IMR-90 (cell line): ENCODE measurements around the gene DLGAP3. TPM values are rescaled to one million over a fixed set of nuclear protein-coding genes. Genes with fewer than 3 reads are reported as not detected.

Experiments used
- ATAC-seq: fragments of 200-7000 bp; cut with Tn5 transposase; 2 replicates; pipeline ENCODE4 v1.9.1; 2020; ENCODE audit warnings: low read depth, mild to moderate bottlenecking, moderate library complexity
- BruUV-seq: library from RNA; stranded (reverse); fragments of 400-500 nt; replicated peaks from 2 replicates; lab custom pipeline; 2021; lab: Mats Ljungman, UMichigan
- CTCF ChIA-PET: fragments of 300-600 bp; formaldehyde crosslinking; extraction: SDS; loops from one replicate; lab custom pipeline; 2021; ENCODE audit warnings: antibody characterized with exemption; lab: Yijun Ruan, JAX
- POLR2A ChIA-PET: fragments of 300-600 bp; sonication (Branson Sonifier 250); formaldehyde crosslinking; loops from one replicate; lab custom pipeline; 2022; ENCODE audit warnings: antibody characterized with exemption; ENCODE audit not compliant: unreplicated experiment; lab: Charles Lee
- DNase-seq: peaks from one replicate; pipeline ENCODE4 v3.0.0; 2013
- H2AFZ ChIP-seq: replicated peaks from 2 replicates; pipeline ENCODE3; 2013; ENCODE audit warnings: low read length, mild to moderate bottlenecking; ENCODE audit not compliant: poor library complexity
- H2AK5ac ChIP-seq: 2 replicates; pipeline ENCODE4 v1.6.1; 2013; ENCODE audit warnings: low read depth, low read length, inconsistent platforms
- H2AK9ac ChIP-seq: replicated peaks from 2 replicates; pipeline ENCODE3; 2013; ENCODE audit warnings: mild to moderate bottlenecking, low read depth, low read length, moderate library complexity; ENCODE audit not compliant: poor library complexity
- H2BK120ac ChIP-seq: 2 replicates; pipeline ENCODE4 v1.6.1; 2013; ENCODE audit warnings: low read depth, low read length, inconsistent platforms
- H2BK15ac ChIP-seq: 3 replicates; pipeline ENCODE4 v1.6.1; 2013; ENCODE audit warnings: low read depth, low read length, inconsistent platforms
- H2BK20ac ChIP-seq: 2 replicates; pipeline ENCODE4 v1.6.1; 2013; ENCODE audit warnings: low read depth, mild to moderate bottlenecking, inconsistent platforms, low read length, moderate library complexity
- H2BK5ac ChIP-seq: 2 replicates; pipeline ENCODE4 v1.6.1; 2013; ENCODE audit warnings: mild to moderate bottlenecking, low read depth, low read length, inconsistent platforms; ENCODE audit not compliant: poor library complexity, severe bottlenecking
- H3K14ac ChIP-seq: replicated peaks from 2 replicates; pipeline ENCODE4 v1.6.1; 2013; ENCODE audit warnings: low read depth, low read length, inconsistent platforms
- H3K18ac ChIP-seq: 2 replicates; pipeline ENCODE4 v1.6.1; 2013; ENCODE audit warnings: low read depth, low read length, control low read depth
- H3K23ac ChIP-seq: 2 replicates; pipeline ENCODE4 v1.6.1; 2013; ENCODE audit warnings: low read depth, low read length, inconsistent platforms
- H3K27ac ChIP-seq: 2 replicates; pipeline ENCODE4 v1.5.1; 2013; ENCODE audit warnings: mild to moderate bottlenecking, control low read depth, low read length; ENCODE audit not compliant: insufficient read depth
- H3K27me3 ChIP-seq: 2 replicates; pipeline ENCODE4 v1.6.1; 2013; ENCODE audit warnings: low read length; ENCODE audit not compliant: control insufficient read depth, insufficient read depth
- H3K36me3 ChIP-seq: 2 replicates; pipeline ENCODE4 v1.6.1; 2013; ENCODE audit warnings: low read length, mixed read lengths; ENCODE audit not compliant: control insufficient read depth, insufficient read depth
- H3K4ac ChIP-seq: 2 replicates; pipeline ENCODE4 v1.6.1; 2013; ENCODE audit warnings: low read depth, low read length, inconsistent platforms
- H3K4me1 ChIP-seq: 2 replicates; pipeline ENCODE4 v1.6.1; 2013; ENCODE audit warnings: low read length, mixed read lengths; ENCODE audit not compliant: control insufficient read depth, insufficient read depth
- H3K4me2 ChIP-seq: 2 replicates; pipeline ENCODE4 v1.6.1; 2013; ENCODE audit warnings: low read depth, mild to moderate bottlenecking, control low read depth, low read length, moderate library complexity
- H3K4me3 ChIP-seq: 2 replicates; pipeline ENCODE4 v1.5.1; 2013; ENCODE audit warnings: low read depth, mild to moderate bottlenecking, control low read depth, low read length, moderate library complexity; ENCODE audit not compliant: insufficient read depth
- H3K56ac ChIP-seq: 2 replicates; pipeline ENCODE4 v1.6.1; 2013; ENCODE audit warnings: low read length, inconsistent platforms; ENCODE audit not compliant: insufficient read depth; ENCODE audit errors: extremely low read depth
- H3K79me1 ChIP-seq, 2 experiments: 2 replicates each; pipeline ENCODE4 v1.6.1; 2013; ENCODE audit warnings: low read length in 2 of 2, inconsistent platforms in 1 of 2, low read depth in 1 of 2
- H3K9ac ChIP-seq: 2 replicates; pipeline ENCODE4 v1.6.1; 2013; ENCODE audit warnings: low read depth, low read length, control low read depth
- H3K9me1 ChIP-seq: 2 replicates; pipeline ENCODE4 v1.6.1; 2013; ENCODE audit warnings: low read length, inconsistent platforms; ENCODE audit not compliant: insufficient read depth
- H3K9me3 ChIP-seq: 2 replicates; pipeline ENCODE4 v1.6.1; 2013; ENCODE audit warnings: low read length; ENCODE audit not compliant: control insufficient read depth, insufficient read depth
- H4K20me1 ChIP-seq: 2 replicates; pipeline ENCODE4 v1.6.1; 2013; ENCODE audit warnings: low read length, inconsistent platforms; ENCODE audit not compliant: insufficient read depth
- H4K5ac ChIP-seq: 2 replicates; pipeline ENCODE4 v1.6.1; 2013; ENCODE audit warnings: mild to moderate bottlenecking, low read depth, low read length, control low read depth
- H4K8ac ChIP-seq, 2 experiments: 2 replicates each; pipeline ENCODE4 v1.6.1; 2013; ENCODE audit warnings: low read depth in 2 of 2, low read length in 2 of 2, control low read depth in 1 of 2, inconsistent platforms in 1 of 2
- H4K91ac ChIP-seq: 2 replicates; pipeline ENCODE4 v1.6.1; 2013; ENCODE audit warnings: low read depth, low read length, inconsistent platforms; ENCODE audit not compliant: insufficient read depth
- BHLHE40 ChIP-seq: fragments of 150-350 bp; IDR thresholded peaks from 2 replicates; pipeline ENCODE4 v1.6.1; 2016; ENCODE audit warnings: mild to moderate bottlenecking, low read depth, low read length
- FOS ChIP-seq: fragments of 150-350 bp; IDR thresholded peaks from 2 replicates; pipeline ENCODE4 v1.6.1; 2016; ENCODE audit warnings: low read depth, low read length
- MAFK ChIP-seq: IDR thresholded peaks from 2 replicates; pipeline ENCODE4 v1.6.1; 2012; ENCODE audit warnings: low read depth, low read length, improper control_type of control experiment
- MXI1 ChIP-seq: IDR thresholded peaks from 2 replicates; pipeline ENCODE4 v1.6.1; 2012; ENCODE audit warnings: low read depth, mild to moderate bottlenecking, low read length, moderate library complexity, borderline replicate concordance
- NFE2L2 ChIP-seq: fragments of 150-350 bp; IDR thresholded peaks from 2 replicates; pipeline ENCODE4 v1.6.1; 2016; ENCODE audit warnings: low read depth, mild to moderate bottlenecking, low read length
- POLR2A ChIP-seq: IDR thresholded peaks from 2 replicates; pipeline ENCODE4 v1.6.1; 2012; ENCODE audit warnings: mild to moderate bottlenecking, low read depth, low read length
- RAD21 ChIP-seq: IDR thresholded peaks from 2 replicates; pipeline ENCODE4 v1.6.1; 2012; ENCODE audit warnings: low read length, improper control_type of control experiment
- RCOR1 ChIP-seq: IDR thresholded peaks from 2 replicates; pipeline ENCODE4 v1.6.1; 2012; ENCODE audit warnings: mild to moderate bottlenecking, low read length, improper control_type of control experiment; ENCODE audit not compliant: insufficient replicate concordance
- RFX5 ChIP-seq: IDR thresholded peaks from 2 replicates; pipeline ENCODE4 v1.8.0; 2012; ENCODE audit warnings: low read depth, mild to moderate bottlenecking, low read length, moderate library complexity
- SMC3 ChIP-seq: fragments of 150-350 bp; IDR thresholded peaks from 2 replicates; pipeline ENCODE4 v1.6.1; 2016; ENCODE audit warnings: low read depth, mild to moderate bottlenecking, antibody characterized with exemption, low read length, moderate library complexity
- WGBS, 2 experiments: methylation state at CpG; one replicate each; pipeline versions ENCODE4 v1.1.5 to v1.1.7; 2013; ENCODE audit warnings: missing lambda C conversion rate in 2 of 2; ENCODE audit not compliant: insufficient read length in 1 of 2; ENCODE audit errors: extremely low coverage in 2 of 2; 5-methylcytosine and 5-hydroxymethylcytosine counted together
- dilution Hi-C: fragments of 300-500 bp; cut with HindIII; formaldehyde crosslinking; loops from one replicate; pipeline ENCODE4 v1.14.3; 2018; ENCODE audit warnings: low sequenced_read_pairs; ENCODE audit not compliant: unreplicated experiment
- in situ Hi-C: fragments of 300-500 bp; cut with MboI; formaldehyde crosslinking; loops from 3 replicates; pipeline ENCODE4 v1.14.3; 2019; ENCODE audit warnings: low sequenced_read_pairs, inconsistent platforms, mixed read lengths
- intact Hi-C: fragments of 100-400 bp; cut with micrococcal nuclease; formaldehyde crosslinking; loops from 2 replicates; pipeline ENCODE4 v1.10.0; 2022
- polyA plus RNA-seq, 3 experiments: library from polyadenylated mRNA; depleted of rRNA; stranded (reverse); fragments of >200 nt; gene quantifications; 2 replicates each; pipeline ENCODE4 v1.2.3, GENCODE V29; 2012; ENCODE audit warnings: low replicate concordance in 1 of 3
- total RNA-seq: library from RNA; depleted of rRNA; stranded (reverse); fragments of >200 nt; gene quantifications from 2 replicates; pipeline ENCODE4 v1.2.3, GENCODE V29; 2012
- TF ChIP-seq, protein P1 (sequence below): fragments of 150-350 bp; IDR thresholded peaks from 2 replicates; pipeline ENCODE4 v1.6.1; 2017; ENCODE audit warnings: mild to moderate bottlenecking, antibody characterized with exemption, low read length, low read depth
- TF ChIP-seq, protein P2 (sequence below): conservative IDR thresholded peaks from 2 replicates; pipeline ENCODE4 v1.5.1; 2012; ENCODE audit warnings: mild to moderate bottlenecking, low read depth, low read length, improper control_type of control experiment

The DLGAP3 gene
- total and polyA plus RNA-seq, 2 of the 4 experiments (the other 2 are of a cell fraction) = 0.02 TPM; not detected in 1

DNA sequence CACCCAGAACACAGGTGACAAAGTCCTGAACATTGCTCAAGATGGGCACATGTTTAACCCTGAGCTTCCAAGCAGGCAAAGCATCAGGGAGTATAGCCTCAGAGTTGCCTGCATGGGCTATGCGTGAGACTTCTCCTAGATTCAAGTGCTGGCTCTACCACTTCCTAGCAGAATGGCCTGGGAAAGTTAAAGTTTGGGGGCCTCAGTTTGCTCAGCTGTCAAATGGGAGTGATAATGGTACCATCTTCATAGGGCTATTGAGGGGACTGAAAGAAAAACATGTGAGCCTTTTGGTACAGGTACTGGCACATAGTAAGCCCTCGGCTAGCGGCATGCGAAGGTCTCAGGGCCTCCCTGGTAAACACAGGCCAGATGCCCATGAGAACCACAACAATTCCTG is 41.9 kb downstream of the DLGAP3 start:
- no peak overlapping the region for H2BK5ac ChIP-seq
- H3K14ac ChIP-seq = no peak overlapping the region
- BruUV-seq = no TSS peak
- H3K9me3 ChIP-seq = no peaks in the 10 kb centered on the region
- peaks cover 25% of the 10 kb centered on the region for H3K27me3 ChIP-seq
- no peak overlapping the region for H3K56ac ChIP-seq
- no peak overlapping the region for H4K8ac ChIP-seq
- no peak for DNase-seq
- H2AK5ac ChIP-seq = no peak overlapping the region
- no peak overlapping the region for H2BK20ac ChIP-seq
- no peaks in the 10 kb centered on the region for H3K4me1 ChIP-seq
- no peak overlapping the region for H4K91ac ChIP-seq
- in situ Hi-C loops (no loop called here), intact Hi-C loops (no loop called here), dilution Hi-C loops (no loop called here)
- H4K5ac ChIP-seq = no peak overlapping the region
- H2AK9ac ChIP-seq = no peak overlapping the region
- no CpG with 5 or more reads among the region's 4 CpGs for WGBS, 2 experiments
- no peak overlapping the region for H3K18ac ChIP-seq
- TF ChIP-seq RFX5 (no peak), NFE2L2 (no peak), MXI1 (no peak), BHLHE40 (no peak), RCOR1 (no peak), RAD21 (no peak), SMC3 (no peak), POLR2A (no peak), FOS (no peak), MAFK (no peak)
- TF ChIP-seq, protein P1, sequence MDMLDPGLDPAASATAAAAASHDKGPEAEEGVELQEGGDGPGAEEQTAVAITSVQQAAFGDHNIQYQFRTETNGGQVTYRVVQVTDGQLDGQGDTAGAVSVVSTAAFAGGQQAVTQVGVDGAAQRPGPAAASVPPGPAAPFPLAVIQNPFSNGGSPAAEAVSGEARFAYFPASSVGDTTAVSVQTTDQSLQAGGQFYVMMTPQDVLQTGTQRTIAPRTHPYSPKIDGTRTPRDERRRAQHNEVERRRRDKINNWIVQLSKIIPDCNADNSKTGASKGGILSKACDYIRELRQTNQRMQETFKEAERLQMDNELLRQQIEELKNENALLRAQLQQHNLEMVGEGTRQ = no peak
- TF ChIP-seq, protein P2, sequence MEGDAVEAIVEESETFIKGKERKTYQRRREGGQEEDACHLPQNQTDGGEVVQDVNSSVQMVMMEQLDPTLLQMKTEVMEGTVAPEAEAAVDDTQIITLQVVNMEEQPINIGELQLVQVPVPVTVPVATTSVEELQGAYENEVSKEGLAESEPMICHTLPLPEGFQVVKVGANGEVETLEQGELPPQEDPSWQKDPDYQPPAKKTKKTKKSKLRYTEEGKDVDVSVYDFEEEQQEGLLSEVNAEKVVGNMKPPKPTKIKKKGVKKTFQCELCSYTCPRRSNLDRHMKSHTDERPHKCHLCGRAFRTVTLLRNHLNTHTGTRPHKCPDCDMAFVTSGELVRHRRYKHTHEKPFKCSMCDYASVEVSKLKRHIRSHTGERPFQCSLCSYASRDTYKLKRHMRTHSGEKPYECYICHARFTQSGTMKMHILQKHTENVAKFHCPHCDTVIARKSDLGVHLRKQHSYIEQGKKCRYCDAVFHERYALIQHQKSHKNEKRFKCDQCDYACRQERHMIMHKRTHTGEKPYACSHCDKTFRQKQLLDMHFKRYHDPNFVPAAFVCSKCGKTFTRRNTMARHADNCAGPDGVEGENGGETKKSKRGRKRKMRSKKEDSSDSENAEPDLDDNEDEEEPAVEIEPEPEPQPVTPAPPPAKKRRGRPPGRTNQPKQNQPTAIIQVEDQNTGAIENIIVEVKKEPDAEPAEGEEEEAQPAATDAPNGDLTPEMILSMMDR = no peak
- H3K9ac ChIP-seq = no peak overlapping the region
- ChIA-PET CTCF (no interaction called here), POLR2A (no interaction called here)
- no peak overlapping the region for H2AFZ ChIP-seq
- no peak overlapping the region for H3K4ac ChIP-seq
- no peak overlapping the region for H3K27ac ChIP-seq
- no peak overlapping the region for H3K23ac ChIP-seq
- H2BK120ac ChIP-seq = no peak overlapping the region
- no peaks in the 10 kb centered on the region for H3K9me1 ChIP-seq
- ATAC-seq = no peak
- H3K79me1 ChIP-seq = no peaks in the 10 kb centered on the region
- H3K4me2 ChIP-seq = no peak overlapping the region
- H4K20me1 ChIP-seq = no peaks in the 10 kb centered on the region
- H3K36me3 ChIP-seq = no peaks in the 10 kb centered on the region
- H3K4me3 ChIP-seq = no peak overlapping the region
- H2BK15ac ChIP-seq = no peak overlapping the region
